ENCODE measurements around the gene TPST1. TPM values are rescaled to one million over a fixed set of nuclear protein-coding genes. Genes with fewer than 3 reads are reported as not detected.

Gene TPST1
- total RNA-seq, 4 donors from 2014 or later: 1.5 to 28.3 (median 9.7) TPM

DNA sequence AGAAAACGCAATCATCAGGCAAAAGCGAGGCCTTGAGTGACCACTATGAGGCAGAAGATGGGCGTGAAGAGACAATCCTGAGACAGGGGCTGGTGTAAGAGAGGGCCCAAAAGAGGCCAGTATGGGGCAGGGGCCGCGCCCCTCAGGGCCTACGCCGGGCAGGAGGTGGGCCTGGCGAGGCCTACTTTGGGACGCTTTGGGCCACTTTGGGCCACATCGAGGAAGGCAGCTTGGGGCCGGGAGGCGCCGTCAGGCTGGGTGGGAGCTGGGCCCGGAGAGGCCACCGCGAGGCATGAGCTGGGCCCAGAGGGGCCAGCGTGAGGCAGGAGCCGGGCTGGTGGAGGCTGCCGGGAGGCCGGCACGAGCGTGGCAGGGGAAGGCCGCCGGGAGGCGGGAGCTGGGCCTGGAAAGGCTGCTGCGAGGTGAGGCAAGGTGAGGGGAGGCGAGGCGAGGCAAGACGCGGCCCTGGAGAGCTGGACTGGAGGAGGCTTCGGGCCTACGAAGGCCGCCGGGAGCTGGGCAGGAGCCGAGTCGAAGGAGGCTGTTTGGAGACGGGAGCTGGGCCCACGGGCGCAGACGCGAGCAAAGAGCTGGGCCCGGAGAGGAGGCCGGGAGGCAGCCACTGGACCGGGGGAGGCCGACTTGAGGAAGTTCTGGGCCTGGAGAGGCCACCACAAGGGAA, 171.3 kb downstream of the TPST1 start:
- H3K27me3 ChIP-seq: no peaks in the 10 kb centered on the region
- no peak overlapping the region for H3K4me3 ChIP-seq
- no peak for DNase-seq
- intact Hi-C loops (cut with DNase I; ENCODE audit: low total_unique reads) (no loop called here), in situ Hi-C loops (cut with MboI; ENCODE audit: low pct_ligation_motif_present in 1 of 4, low pct_unique_long_range_greater_than_20kb in 1 of 4, low sequenced_read_pairs in 3 of 4) (no loop called here)
- WGBS, 2 donors (ENCODE audit: low coverage in 1 of 2): 84 to 93% methylated on average over 5 to 44 of the region's 45 CpGs
- peaks cover 0 to 7% (median 0%) of the 10 kb centered on the region in 4 donors for H3K36me3 ChIP-seq
- no peaks in the 10 kb centered on the region for H3K4me1 ChIP-seq
- no peak overlapping the region for H3K27ac ChIP-seq
- TF ChIP-seq POLR2A (IDR thresholded peaks at IDR 0.05): no peak
- TF ChIP-seq, protein P1, sequence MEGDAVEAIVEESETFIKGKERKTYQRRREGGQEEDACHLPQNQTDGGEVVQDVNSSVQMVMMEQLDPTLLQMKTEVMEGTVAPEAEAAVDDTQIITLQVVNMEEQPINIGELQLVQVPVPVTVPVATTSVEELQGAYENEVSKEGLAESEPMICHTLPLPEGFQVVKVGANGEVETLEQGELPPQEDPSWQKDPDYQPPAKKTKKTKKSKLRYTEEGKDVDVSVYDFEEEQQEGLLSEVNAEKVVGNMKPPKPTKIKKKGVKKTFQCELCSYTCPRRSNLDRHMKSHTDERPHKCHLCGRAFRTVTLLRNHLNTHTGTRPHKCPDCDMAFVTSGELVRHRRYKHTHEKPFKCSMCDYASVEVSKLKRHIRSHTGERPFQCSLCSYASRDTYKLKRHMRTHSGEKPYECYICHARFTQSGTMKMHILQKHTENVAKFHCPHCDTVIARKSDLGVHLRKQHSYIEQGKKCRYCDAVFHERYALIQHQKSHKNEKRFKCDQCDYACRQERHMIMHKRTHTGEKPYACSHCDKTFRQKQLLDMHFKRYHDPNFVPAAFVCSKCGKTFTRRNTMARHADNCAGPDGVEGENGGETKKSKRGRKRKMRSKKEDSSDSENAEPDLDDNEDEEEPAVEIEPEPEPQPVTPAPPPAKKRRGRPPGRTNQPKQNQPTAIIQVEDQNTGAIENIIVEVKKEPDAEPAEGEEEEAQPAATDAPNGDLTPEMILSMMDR (IDR thresholded peaks at IDR 0.05): no peak
- TF ChIP-seq EP300 (IDR thresholded peaks at IDR 0.05; ENCODE audit: low read depth): no peak
- no peak for TF ChIP-seq POLR2AphosphoS5 (IDR thresholded peaks at IDR 0.05)
- H3K9me3 ChIP-seq: peaks cover 0 to 7% of the 10 kb centered on the region in 2 donors

DNA sequence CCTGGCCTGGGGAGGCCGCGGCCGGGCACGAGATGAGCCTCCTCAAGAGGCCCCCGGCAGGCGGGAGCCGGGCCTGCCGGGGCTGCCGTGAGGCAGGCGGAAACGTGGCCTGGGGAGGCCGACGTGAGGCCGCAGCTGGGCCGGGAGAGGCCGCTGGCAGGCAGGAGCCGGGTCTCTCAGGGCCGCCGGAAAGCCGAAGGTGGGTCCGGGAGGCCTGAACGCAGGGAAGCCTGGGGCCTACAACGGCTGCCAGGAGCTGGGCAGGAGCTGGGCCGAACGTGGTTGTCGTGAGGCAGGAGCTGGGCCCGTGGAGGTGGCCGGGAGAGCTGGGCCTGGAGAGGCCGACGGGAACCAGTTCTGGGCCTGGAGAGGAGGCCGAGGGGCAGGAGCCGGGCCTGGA, 171.9 kb downstream of the TPST1 start:
- in situ Hi-C loops (cut with MboI; ENCODE audit: low pct_ligation_motif_present in 1 of 4, low pct_unique_long_range_greater_than_20kb in 1 of 4, low sequenced_read_pairs in 3 of 4) (no loop called here), intact Hi-C loops (cut with DNase I; ENCODE audit: low total_unique reads) (no loop called here)
- Histone ChIP-seq H3K27ac (no peak overlapping the region), H3K27me3 (no peaks in the 10 kb centered on the region), H3K36me3 (peaks cover 0 to 7% (median 0%) of the 10 kb centered on the region in 4 donors), H3K4me1 (no peaks in the 10 kb centered on the region), H3K4me3 (no peak overlapping the region), H3K9me3 (peaks cover 0 to 7% of the 10 kb centered on the region in 2 donors)
- TF ChIP-seq, protein P1 (IDR thresholded peaks at IDR 0.05): no peak
- no peak for TF ChIP-seq EP300 (IDR thresholded peaks at IDR 0.05; ENCODE audit: low read depth)
- TF ChIP-seq POLR2A (IDR thresholded peaks at IDR 0.05): no peak
- TF ChIP-seq POLR2AphosphoS5 (IDR thresholded peaks at IDR 0.05): no peak
- 95% methylated on average over 31 of the region's 32 CpGs; no CpG with 5 or more reads in 1 of the 2 donors for WGBS, 2 donors (ENCODE audit: low coverage in 1 of 2)
- DNase-seq: no peak

DNA sequence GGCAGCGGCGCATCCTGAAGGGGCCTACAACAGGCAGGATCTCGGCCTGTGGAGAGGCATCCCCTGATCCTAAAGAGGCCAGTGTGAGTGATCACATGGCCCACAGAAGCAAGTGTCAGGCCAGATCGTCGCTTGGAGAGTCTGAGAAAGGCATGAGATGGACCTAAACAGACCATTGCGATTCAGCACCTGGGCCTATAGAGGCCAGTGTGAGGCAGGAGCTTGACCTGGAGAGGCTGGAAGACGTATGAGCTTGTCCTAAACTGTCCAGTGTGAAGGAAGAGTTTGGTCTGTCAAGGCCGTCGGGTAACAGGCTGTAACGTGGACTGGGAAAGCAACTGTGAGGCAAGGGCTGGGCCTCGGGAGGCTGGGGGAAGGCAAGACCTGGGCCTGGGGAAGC, 172.6 kb downstream of the TPST1 start:
- Histone ChIP-seq H3K27ac (no peak overlapping the region), H3K27me3 (no peaks in the 10 kb centered on the region), H3K4me1 (no peaks in the 10 kb centered on the region), H3K4me3 (no peak overlapping the region), H3K36me3 (peaks cover 0 to 7% (median 0%) of the 10 kb centered on the region in 4 donors), H3K9me3 (peaks cover 0 to 7% of the 10 kb centered on the region in 2 donors)
- no peak for DNase-seq
- intact Hi-C loops (cut with DNase I; ENCODE audit: low total_unique reads): no loop called here
- TF ChIP-seq, protein P1 (IDR thresholded peaks at IDR 0.05): no peak
- TF ChIP-seq POLR2AphosphoS5 (IDR thresholded peaks at IDR 0.05) (no peak), POLR2A (IDR thresholded peaks at IDR 0.05) (no peak), EP300 (IDR thresholded peaks at IDR 0.05; ENCODE audit: low read depth) (no peak)
- in situ Hi-C loops (cut with MboI; ENCODE audit: low pct_ligation_motif_present in 1 of 4, low pct_unique_long_range_greater_than_20kb in 1 of 4, low sequenced_read_pairs in 3 of 4): no loop called here
- WGBS, 2 donors (ENCODE audit: low coverage in 1 of 2): 94% methylated on average over 11 of the region's 11 CpGs; no CpG with 5 or more reads in 1 of the 2 donors

DNA sequence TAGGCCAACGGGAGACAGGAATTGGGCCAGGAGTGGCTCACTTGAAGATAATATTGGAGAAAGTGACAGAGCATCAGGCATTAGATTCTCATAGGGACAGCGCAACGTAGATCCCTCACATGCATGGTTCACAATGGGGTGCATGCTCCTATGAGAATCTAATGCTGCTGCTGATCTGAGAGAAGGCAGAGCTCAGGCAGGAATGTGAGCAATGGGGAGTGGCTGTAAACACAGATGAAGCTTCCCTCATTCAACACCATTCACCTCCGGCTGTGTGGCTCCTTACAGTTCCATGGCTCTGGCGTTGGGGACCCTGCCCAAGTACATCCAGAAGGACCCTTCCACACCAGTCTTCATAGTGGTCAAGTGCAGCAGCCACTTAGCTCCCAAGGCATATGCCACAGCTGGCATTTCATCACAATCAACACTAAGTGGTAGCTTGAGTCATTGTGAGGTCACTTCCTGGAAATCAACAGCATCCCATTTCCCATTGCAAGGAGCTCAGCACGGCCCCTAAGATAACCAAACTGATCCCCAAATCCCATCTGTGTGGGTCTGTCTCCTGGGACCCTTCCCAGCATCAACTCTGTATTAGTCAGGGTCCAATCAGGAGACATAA, 174.5 kb downstream of the TPST1 start:
- H3K4me1 ChIP-seq: no peaks in the 10 kb centered on the region
- H3K4me3 ChIP-seq: no peak overlapping the region
- H3K27me3 ChIP-seq: no peaks in the 10 kb centered on the region
- TF ChIP-seq POLR2AphosphoS5 (IDR thresholded peaks at IDR 0.05) (no peak), EP300 (IDR thresholded peaks at IDR 0.05; ENCODE audit: low read depth) (no peak), POLR2A (IDR thresholded peaks at IDR 0.05) (no peak)
- TF ChIP-seq, protein P1 (IDR thresholded peaks at IDR 0.05): no peak
- intact Hi-C loops (cut with DNase I; ENCODE audit: low total_unique reads) (no loop called here), in situ Hi-C loops (cut with MboI; ENCODE audit: low pct_ligation_motif_present in 1 of 4, low pct_unique_long_range_greater_than_20kb in 1 of 4, low sequenced_read_pairs in 3 of 4) (no loop called here)
- 97 to 100% methylated on average over 2 to 6 of the region's 6 CpGs for WGBS, 2 donors (ENCODE audit: low coverage in 1 of 2)
- H3K36me3 ChIP-seq: peaks cover 0 to 7% (median 0%) of the 10 kb centered on the region in 4 donors
- no peak for DNase-seq
- H3K27ac ChIP-seq: no peak overlapping the region
- peaks cover 0 to 7% of the 10 kb centered on the region in 2 donors for H3K9me3 ChIP-seq
